Measurements from ENCODE around the gene MIF. TPM values are rescaled to one million over a fixed set of nuclear protein-coding genes. Genes with fewer than 3 reads are reported as not detected.

MIF gene
- total and polyA plus RNA-seq, 7 donors = 110 to 277 (median 131) TPM

DNA sequence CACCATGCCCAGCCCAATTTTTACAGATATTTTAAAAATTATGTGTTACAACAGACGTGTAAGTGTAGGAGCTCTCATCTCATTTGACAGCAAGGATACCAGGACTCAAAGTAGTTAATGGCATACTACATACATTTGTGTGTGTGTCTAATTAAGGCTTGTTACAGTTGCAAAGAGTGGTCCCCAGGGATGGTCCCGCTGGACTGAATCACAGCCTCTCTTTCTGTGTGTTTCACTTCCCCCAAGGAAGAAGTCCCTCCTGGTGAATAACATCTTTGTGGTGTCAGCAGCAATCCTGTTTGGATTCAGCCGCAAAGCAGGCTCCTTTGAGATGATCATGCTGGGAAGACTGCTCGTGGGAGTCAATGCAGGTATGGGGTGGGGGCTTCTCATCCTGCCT is 19.3 kb upstream of the MIF start:
- Histone ChIP-seq H3K4me1 (no peaks in the 10 kb centered on the region), H3K36me3 (ENCODE audit: insufficient read depth in 1 of 2, low read depth in 1 of 2) (peaks cover 0 to 59% of the 10 kb centered on the region in 2 donors), H3K27me3 (ENCODE audit: insufficient read depth in 3 of 3, low read length in 2 of 3) (no peaks in the 10 kb centered on the region), H3K4me3 (no peak overlapping the region), H3K27ac (no peak overlapping the region), H3K9me3 (no peaks in the 10 kb centered on the region)
- DNase-seq = no peak
- no peak for TF ChIP-seq CTCF (IDR thresholded peaks at IDR 0.05)
- intact Hi-C loops (cut with DNase I) = no loop called here
- no peak for ATAC-seq
- 86 to 91% (median 87%) methylated on average over 4 of the region's 4 CpGs for WGBS, 3 donors

GRCh38 chr22:23875801-23876200 is 18.4 kb upstream of the MIF start:
- intact Hi-C loops (cut with DNase I) = no loop called here
- H3K9me3 ChIP-seq = no peaks in the 10 kb centered on the region

GRCh38 chr22:23877566-23877965 is 16.6 kb upstream of the MIF start:
- intact Hi-C loops (cut with DNase I) = no loop called here
- no peak for TF ChIP-seq CTCF (IDR thresholded peaks at IDR 0.05)
- DNase-seq = no peak
- Histone ChIP-seq H3K4me1 (no peaks in the 10 kb centered on the region), H3K4me3 (no peak overlapping the region), H3K9me3 (no peaks in the 10 kb centered on the region), H3K27me3 (ENCODE audit: insufficient read depth in 3 of 3, low read length in 2 of 3) (no peaks in the 10 kb centered on the region), H3K27ac (no peak overlapping the region), H3K36me3 (ENCODE audit: insufficient read depth in 1 of 2, low read depth in 1 of 2) (peaks cover 0 to 58% of the 10 kb centered on the region in 2 donors)
- ATAC-seq = peak in 1 of 4 donors; percentile 3
- WGBS, 3 donors = 88 to 98% (median 92%) methylated on average over 7 to 8 of the region's 8 CpGs

More at GRCh38 chr22:23875801-23876200, 18.4 kb upstream of the MIF start:
- H3K4me3 ChIP-seq = no peak overlapping the region
- 78 to 93% (median 89%) methylated on average over 2 of the region's 2 CpGs for WGBS, 3 donors
- H3K27me3 ChIP-seq (ENCODE audit: insufficient read depth in 3 of 3, low read length in 2 of 3) = no peaks in the 10 kb centered on the region
- no peak for ATAC-seq
- peaks cover 0 to 53% of the 10 kb centered on the region in 2 donors for H3K36me3 ChIP-seq (ENCODE audit: insufficient read depth in 1 of 2, low read depth in 1 of 2)
- no peak for TF ChIP-seq CTCF (IDR thresholded peaks at IDR 0.05)
- DNase-seq = no peak
- no peaks in the 10 kb centered on the region for H3K4me1 ChIP-seq
- no peak overlapping the region for H3K27ac ChIP-seq

- Histone ChIP-seq H3K4me1 (no peaks in the 10 kb centered on the region), H3K27ac (no peak overlapping the region), H3K27me3 (ENCODE audit: insufficient read depth in 3 of 3, low read length in 2 of 3) (no peaks in the 10 kb centered on the region), H3K36me3 (ENCODE audit: insufficient read depth in 1 of 2, low read depth in 1 of 2) (peaks cover 0 to 59% of the 10 kb centered on the region in 2 donors), H3K4me3 (no peak overlapping the region), H3K9me3 (no peaks in the 10 kb centered on the region)
- 43 to 66% (median 49%) methylated on average over 7 of the region's 7 CpGs for WGBS, 3 donors
- intact Hi-C loops (cut with DNase I) = no loop called here
- DNase-seq (peak in 1 of 2 donors; percentile 73), ATAC-seq (peak in 3 of 4 donors; percentile 76 to 91 (median 86))
- no peak for TF ChIP-seq CTCF (IDR thresholded peaks at IDR 0.05)
These were observed 16.0 kb upstream of the MIF start for GRCh38 chr22:23878219-23878618.

DNA sequence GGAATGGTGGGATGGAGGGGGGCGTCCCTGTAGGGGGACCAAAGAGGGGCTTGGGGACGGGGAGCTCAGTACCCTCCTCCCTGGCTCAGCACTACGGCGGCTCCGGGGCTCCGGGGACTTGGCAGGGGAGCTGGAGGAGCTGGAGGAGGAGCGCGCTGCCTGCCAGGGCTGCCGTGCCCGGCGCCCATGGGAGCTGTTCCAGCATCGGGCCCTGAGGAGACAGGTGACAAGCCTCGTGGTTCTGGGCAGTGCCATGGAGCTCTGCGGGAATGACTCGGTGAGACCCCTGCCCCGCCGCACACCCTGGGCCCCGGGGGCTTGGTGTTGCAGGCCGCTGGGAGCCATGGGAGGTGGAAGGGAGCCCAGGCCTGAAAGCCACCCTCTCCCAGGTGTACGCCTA is 11.8 kb upstream of the MIF start:
- no peak for TF ChIP-seq CTCF (IDR thresholded peaks at IDR 0.05)
- H3K9me3 ChIP-seq = no peaks in the 10 kb centered on the region
- intact Hi-C loops (cut with DNase I) = no loop called here
- H3K4me3 ChIP-seq = no peak overlapping the region
- ATAC-seq = no peak
- H3K4me1 ChIP-seq = no peaks in the 10 kb centered on the region
- no peak overlapping the region for H3K27ac ChIP-seq
- no peaks in the 10 kb centered on the region for H3K27me3 ChIP-seq (ENCODE audit: insufficient read depth in 3 of 3, low read length in 2 of 3)
- 65 to 82% (median 69%) methylated on average over 17 to 20 of the region's 20 CpGs for WGBS, 3 donors
- no peak for DNase-seq
- peaks cover 0 to 44% of the 10 kb centered on the region in 2 donors for H3K36me3 ChIP-seq (ENCODE audit: insufficient read depth in 1 of 2, low read depth in 1 of 2)

Measured in psoas muscle (tissue), 8 donors.